NCI-H2227 treated with DMSO at 0.1 percent for 48 hours (cell line): Measurements from ENCODE around the gene STK24.

Experiments used
- DNase-seq: peaks from one replicate; lab custom pipeline; 2025; lab: John Stamatoyannopoulos, UW

Gene STK24

DNA sequence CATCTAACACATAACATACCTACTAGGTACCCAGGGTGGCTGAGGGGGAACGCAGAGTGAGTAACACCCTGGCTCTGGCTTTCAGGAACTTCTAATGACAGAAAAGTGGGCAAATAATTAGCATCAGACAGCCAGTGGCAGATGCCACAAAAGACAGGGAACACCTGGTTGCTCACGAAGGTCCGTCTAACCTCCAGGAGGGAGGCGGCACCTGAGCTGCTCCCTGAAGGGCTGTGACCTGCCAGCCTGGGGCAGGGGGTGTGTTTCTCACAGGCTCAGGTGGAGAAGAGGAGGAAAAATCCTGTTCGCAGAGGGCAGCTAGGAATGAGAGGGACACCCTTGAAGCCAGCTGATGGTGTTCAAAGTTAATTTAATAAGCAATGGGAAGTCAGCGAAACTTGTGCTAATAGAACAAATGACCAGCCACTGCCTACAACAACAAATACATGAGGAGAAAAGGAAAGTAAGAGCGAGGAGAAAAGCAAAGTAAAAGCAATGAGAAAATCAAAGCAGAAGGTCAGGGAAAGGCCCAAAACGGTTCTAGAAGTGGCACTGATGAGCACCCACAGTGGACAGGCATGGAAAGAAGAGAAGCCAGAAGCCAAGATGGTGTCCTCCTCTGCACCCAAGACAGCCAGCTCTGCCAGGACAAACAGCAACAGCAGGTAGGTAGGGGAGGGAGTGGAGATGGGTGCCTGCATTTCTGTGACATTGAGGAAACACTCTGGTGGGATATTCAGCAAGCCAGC is 87.3 kb downstream of the STK24 start:
- DNase-seq = no peak

DNA sequence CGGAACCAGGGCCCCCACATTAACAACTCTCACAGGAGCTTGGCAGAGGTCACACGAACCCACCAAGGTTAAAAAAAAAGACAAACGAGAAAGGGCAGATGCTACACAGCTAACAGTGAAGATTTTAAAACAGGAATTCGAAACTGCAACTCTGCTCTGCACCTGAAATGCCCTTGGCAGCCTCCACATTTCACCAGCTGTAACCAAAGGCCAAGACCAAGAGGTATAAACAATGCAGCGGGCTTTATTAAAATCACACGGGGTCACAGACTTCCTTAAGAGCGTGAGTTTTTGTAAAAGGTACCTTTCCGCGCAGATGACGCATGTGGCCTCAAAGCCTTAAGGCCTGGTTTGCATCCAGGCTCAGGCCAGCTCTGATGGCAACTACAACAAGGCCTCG is 88.2 kb downstream of the STK24 start:
- DNase-seq = no peak

DNA sequence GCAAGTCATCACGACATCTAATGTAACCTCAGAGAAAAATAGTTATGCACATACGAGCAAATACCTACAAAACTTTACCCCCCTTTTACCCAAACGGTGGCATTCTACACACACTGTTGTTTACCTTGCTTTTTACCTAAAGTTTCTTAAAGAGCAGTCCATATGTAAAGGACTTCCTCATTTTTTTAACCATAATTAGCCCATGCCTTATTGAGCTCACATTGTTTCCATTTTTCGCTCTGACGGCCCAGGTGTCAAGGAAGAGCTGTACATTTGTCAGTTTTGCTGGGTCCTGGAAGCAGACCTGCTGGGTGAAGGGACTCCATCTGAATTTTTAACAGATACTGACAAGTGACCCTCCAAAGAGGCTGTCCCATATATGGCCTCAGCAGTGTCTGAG is 89.4 kb downstream of the STK24 start:
- DNase-seq = no peak

DNA sequence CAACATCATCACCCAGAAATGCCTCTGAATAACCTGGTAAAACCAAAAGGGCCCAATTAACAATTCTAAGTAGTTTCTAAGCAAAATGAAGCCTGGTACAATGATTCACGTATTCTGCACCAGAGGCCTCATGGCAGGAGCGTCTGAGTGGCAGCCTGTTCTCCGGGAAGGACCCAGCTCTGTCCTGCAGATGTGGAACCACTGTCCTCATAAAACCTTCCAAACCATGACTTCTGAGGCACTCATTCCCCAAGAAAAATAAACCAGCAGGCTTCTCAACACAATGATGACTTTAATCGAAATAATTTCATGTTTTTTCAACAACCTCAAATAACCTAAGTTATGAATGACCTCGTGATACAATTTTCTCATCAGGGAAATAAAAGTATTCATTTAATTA is 89.9 kb downstream of the STK24 start:
- DNase-seq = no peak

DNA sequence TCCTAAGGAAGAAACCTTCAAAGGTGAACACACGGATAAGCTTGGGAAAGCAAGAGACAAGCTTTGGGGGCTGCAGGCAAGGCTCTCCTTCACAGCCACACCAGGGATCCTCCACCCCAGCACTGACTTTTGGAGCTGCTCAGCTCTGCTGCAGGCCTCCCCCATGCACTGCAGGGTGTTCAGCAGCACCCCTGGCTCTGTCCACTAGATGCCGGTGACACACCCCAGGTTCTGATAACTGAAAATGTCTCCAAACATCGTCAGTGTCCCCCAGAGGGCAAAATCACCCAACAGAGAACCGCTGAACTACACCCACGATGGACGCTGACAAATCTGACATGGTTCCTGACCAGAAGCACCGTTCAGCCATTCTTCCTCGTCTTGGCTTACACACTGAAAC is 90.5 kb downstream of the STK24 start:
- no peak for DNase-seq

DNA sequence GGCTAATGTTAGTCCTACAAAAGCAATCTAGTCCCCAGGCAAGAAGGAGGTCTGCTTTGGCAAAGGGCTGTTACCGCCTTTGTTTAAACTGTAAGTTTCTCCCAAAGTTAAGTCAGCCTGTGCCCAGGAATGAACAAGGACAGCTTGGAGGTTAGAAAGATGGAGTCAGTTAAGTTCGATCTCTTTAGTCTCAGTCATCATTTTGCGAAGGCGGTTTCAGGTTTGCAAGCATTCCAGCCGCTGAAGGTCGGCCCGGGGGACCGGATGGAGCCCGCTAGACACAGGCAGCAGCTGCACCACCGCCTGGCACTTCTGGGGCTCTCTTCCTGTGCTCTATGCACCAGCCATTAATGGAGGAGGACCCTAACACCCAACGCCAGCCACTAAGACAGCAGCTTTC is 91.3 kb downstream of the STK24 start:
- DNase-seq = no peak

DNA sequence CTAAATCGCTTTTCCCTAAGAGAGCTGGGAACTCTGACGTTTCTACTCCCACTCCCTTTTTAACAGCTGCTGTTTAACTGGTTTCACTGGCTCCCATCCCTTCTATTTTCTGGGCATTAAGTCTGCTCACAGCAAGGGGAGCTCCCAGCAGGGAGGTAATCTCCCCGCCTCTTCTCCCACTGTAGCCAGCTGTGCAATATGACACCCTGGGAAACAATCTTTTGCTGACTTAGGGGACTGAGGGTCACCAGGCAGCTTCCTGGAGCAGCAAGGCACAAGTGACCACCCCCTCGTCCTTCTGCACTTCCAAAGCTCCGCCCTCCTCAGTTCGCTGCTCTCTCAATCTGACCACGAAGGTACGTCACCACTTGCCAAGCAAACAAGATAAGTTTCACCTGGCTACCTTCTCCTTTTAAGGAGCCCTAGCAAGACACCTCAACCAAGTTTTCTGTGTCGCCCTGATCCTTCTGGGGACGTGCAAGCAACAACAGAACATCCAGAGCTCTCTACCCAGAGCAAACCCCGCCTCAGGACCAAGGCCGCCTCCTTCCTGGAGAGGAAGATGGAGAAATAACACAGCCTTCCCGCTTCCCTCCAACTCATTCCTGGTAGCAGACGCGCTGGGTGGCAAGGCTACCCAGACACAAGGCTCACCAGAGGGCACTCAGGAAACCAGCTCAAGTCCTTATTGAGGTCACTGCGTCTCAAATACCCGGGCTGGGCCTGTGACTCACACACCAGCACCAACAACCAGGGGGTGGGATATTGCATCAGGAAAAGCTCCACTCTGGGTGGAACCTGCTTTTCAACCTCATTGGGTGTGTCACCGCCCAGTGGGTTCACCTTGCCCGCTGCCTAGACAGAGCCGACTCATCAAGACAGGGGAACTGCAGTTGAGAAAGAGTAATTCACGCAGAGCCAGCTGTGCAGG is 92.4 kb downstream of the STK24 start:
- no peak for DNase-seq

DNA sequence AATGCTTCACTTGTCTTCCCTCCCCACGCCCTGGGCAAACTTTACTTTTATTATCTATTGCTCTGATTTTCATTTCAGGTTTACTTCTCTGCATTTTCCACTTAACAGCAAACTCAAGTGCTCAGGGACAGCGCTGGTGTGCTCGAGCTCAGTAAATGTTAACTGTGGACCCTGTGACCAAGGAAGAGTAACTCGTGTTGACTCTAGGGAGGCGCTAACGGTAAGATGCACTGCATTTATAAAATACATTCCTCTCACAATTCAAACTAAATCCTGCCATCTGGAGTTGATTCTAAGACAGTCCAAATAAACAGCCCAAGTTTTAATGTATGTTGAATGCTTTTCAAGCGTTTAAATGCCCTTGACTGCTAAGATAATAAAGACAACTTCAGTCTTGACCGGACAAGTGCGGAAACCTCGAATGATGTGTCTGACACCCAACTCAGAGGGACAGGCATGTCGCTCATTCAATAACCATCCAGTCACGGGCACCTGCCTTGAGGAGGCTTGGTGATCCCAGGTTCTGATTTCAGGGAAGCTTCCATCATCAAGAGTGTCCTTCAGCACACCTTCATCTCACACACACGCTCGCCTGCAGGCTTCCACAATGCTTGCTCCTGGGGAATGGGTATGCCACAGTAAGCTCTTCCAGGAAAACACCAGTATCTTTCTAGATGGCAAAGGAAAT is 93.2 kb downstream of the STK24 start:
- no peak for DNase-seq

DNA sequence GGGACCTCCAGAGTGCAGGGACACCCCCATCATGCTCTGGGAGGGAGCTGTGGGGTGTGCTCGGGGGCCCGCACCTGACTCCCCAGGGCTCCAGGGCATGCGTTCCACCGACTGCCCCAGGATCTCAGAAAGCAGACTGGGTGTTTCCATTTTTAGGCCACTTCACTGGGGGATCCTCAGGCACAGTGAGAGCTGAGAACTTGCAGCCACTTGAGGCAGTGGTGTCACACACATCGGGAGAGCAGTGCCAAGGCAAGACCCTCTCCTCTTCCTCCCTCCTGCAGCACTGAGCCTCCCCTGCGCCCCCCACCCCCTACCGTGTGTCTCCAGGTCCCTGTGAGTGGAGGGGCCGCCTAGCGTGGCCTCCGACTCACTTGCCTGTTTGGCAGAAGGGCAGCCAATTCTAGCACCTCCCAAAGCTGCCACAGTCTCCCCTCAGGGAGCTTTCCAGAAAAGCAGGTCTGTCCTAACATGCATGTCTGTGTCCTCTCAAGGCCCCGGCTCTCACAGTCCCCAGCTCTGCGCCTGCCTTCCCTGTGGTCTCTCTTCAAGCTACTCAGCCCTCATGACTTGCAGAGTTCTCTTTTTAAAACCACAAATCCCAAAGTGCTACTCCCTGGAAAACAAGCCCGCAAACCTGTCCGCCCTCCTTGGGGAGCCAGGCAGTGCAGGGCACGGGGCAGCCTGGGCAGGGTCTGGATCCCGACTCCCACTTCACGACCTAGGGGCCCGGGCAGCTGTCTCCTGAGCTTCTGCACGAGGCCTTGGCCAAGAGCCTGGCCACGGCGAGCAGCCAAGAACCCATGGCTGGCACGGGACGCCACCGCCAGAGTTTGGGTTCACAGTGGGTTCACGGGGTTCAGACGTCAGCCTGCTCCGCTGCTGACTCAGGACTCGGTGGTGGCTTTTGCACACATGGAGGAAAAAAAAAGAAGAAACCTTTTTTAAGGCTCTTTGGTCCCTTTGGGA is 94.1 kb downstream of the STK24 start:
- no peak for DNase-seq

DNA sequence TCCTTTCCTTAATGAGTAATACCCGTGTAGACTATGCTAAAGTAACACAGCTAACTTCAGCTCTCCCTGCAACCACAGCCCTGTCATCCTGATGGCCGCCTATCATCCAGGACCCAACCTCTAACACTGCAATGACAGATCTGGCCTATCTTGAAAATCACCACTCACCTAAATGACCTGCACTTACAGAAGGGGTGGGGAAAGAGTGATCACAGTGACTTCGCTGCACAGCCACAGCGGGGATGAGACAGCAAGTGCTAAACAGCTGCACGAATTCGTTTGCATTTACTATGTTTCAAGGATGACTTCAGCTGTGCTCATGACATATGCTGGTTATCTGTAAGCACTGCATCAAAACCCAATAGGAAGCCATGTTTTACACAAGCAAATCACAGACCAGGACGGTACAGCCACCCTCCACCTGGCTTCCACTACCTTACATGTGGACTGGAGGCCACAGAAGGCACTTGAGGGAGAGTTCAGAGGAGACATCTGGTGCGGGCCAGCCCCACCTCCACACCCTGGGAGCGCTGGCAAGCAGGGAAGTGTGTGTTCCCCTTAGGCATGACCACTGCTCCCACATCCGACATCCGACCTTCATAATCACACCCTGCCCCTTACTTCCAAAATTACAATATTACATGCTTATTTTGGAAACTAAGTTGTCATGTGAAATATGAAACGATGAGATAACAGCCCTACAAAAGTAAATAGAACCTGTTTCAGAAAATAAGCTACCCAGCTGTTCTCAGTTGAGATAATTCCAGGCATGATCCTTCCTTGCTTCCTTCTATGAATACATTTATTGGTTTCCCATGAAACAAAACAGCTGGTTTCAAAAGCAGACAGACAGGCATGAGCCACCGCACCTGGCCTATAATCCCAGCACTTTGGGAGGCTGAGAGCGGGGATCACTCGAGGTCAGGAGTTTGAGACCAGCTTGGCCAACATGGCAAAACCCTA is 95.7 kb downstream of the STK24 start:
- DNase-seq = no peak

DNA sequence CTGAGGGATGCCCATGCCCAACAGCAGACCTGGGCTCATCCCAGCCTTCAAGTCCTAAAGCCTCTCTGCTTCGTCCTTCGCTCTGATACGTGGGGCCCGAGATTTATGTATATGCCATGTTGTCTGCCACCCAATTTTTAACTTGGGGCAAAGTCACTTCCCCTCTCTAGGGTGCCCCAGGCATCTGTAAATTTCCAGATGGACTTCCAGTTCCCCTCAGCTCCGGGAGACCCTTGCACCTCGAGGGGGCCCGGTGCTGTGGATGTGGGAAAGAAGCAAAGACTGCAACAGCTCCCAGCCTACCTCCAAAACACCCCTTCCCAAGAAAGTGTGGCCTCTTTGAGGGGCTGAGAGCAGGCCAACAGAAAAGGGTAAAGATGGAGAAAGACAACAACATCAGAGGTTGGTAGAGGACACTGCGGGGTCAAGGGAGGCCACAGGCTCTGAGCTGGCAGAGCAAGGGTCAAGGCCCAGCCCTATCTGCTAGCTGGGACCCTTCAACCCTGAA is 97.4 kb downstream of the STK24 start:
- DNase-seq = no peak

DNA sequence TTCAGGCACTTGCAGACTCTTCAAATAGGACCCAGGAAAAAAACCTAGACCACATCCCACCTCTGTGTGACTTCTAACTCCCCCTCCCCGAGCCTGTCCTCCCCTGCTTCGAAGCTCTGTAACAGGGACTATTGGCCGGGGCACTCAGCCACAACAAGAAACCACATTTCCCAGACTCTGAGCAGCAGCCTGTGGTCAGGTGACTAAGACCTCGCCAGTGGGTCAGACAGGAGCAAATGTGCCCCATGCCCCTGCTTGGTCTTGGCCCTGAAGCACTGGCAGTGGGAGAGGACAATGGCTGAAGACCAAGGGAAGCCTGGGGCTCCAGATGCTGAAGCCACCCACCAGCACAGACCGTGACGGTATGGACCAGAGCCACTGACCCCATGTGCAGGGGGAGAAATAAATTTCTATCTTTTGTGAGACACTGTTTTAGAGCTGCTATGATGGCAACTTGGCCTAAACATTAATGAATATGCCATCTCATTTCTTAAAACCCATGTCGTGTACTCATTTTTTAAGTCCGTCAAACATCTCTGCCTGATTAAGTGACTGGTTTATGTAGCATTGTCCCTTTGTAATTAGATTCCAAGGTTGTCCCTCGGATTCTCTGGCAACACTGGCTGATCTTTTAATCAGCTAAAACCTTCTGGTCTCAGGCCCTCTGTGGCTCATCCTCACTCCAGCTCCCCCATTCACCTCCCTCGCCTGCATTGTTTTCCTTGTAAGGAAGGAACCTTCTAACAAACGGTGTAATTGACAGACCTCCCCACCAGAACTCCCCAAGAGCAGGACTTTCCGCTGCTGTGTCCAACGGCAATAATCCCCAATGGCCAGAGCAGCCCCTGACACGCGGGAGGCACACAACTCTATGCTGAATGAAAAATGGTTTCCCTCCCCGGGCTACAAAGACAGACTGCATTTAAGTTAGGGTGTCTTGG is 98.4 kb downstream of the STK24 start:
- DNase-seq = no peak

DNA sequence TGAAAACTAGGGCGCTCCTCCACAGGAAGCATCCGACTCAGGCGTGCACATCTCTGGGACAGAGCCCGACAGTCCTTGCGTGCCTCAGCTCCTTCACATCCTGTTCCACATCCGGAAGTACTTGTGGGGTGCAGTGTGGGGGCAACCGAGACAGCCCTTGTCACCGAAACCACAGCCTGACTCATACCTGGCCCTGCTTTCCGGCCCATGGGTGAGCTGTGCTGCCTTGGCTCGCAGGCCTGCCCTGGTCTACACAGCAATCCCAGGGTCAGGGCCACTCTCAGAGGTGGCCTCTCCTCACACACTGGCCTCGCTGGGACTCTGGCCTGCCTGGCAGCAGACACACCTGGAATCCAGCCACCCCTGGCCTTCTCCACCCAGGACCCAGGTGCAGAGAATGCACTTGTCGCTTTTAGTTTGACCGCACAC is 100.4 kb downstream of the STK24 start:
- DNase-seq = no peak

DNA sequence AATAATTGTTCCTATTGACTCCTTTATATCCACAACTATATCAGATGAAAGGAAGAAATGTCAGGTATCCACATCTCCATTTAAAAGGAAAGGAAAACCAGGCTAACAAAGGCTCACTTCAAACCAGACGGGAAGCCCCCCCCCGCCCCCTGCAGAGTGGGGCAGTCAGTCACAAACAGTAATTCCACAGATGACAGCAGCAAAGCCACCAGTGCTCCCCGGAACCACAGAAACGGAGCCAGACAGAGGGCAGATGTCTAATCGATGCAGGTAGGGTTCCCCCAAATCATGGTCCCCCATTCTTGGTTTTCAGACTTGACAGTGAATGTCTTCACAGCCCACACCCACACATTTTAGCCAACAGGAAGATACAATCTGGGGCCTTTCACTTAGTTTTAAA is 100.8 kb downstream of the STK24 start:
- DNase-seq = no peak

DNA sequence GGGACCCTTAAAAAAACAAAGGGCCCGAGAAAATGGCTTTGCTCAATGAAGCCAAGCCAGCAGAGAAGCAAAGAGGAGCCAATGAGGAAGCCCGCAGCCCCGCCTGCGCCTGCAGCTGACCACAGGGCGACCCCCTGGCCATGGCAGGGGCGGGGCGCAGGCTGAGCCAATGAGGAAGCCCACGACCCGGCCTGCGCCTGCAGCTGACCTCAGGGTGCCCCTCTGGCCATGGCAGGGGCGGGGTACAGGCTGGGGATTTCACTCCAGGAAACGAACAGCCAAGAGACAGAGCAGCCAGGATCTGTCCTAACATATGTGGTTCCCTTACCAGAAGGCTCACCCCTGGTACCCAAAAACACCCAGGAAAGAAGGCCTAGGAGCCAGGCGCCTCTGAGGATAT is 101.4 kb downstream of the STK24 start:
- DNase-seq = no peak

DNA sequence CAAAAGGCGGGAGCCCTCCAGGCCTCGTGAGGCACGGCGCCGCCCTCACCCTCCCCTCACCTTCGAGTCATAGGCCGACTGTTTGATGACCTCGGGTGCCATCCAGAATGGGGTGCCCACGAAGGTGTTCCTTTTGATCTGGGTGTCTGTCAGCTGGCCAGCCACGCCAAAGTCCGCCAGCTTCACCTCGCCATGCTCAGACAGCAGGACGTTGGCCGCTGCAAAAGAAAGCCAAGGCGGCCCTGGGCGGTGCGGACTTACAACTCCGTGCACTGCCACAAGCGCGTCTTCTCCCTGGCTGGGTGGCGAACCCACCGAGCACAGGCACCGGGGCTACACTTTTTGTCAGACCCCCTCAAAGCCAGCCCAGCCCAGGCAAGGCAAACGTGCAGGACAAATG is 102.1 kb downstream of the STK24 start:
- no peak for DNase-seq

DNA sequence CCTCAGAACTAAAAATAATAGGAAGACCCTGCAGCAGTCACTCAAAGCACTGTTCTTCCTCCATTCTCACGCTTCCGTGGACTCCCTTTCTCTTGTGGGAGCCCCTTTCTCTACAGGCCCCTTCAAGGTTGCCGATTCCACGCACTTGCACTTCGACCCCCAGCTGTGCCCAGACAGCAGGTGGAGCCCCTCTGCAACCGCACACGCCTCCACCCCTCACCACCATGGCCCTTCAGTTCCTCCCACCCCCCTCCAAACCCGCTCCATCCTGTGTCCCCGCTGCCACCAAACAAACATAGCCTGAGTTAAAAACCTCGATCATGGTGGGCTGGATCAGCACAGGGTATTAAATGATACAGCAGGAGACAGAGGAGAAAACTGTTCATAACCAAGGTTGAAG is 102.6 kb downstream of the STK24 start:
- DNase-seq = no peak

DNA sequence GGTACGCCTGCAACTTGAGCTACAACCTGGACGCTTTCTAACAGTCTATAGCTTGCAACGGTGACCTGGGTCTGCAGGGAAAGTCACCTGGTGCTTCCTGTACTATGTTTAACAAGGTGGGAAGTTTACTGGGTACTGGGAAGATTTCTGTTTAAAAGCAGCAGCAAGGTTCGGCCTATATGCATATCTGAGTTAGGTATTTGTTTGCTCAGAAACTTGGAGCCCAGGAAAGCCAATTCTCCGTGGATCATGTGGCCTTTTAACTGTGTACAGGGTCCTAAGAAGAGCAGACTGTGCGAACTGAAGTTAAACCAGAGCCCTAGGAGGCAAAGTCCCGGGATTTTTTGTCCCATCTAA is 103.1 kb downstream of the STK24 start:
- DNase-seq = no peak

DNA sequence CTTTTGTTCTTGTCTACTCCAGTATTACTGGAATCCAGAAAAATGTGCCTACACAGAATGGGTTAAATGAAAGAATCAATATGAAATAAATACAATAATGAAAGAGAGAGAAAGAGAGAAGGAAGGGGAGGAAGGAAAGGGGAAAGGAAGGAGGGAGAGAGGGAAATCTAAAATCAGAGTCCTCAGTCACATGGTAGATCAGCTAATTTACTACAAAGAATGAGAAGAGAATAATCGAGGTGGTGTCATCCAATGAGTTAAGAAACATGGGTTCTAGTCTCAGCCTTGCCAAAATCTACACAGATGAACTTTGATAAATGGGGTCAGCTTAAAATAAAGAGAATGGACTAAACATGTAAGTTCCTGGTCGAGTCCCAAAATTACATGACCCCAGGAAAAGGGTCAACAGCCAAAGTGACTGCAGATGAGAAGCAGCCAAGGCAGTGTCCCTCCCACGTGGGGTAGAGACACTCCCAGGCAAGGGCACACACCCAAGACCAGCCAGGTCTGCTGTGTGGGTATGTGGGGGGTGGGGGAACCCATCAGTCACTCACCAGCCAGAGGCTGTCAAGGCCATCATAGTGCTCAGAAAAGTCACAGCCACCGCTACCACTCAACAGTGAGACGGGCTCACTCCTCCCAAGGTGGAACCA is 103.6 kb downstream of the STK24 start:
- DNase-seq = no peak
